Measurements from ENCODE around the gene BOLA1. TPM values are rescaled to one million over a fixed set of nuclear protein-coding genes. Genes with fewer than 3 reads are reported as not detected.
A peak's percentile ranks its signal among the peaks of the same experiment; 100 is the strongest.

Gene BOLA1
- total and polyA plus RNA-seq, 2 experiments from 2014 or later = 18.4 to 26.2 TPM

DNA sequence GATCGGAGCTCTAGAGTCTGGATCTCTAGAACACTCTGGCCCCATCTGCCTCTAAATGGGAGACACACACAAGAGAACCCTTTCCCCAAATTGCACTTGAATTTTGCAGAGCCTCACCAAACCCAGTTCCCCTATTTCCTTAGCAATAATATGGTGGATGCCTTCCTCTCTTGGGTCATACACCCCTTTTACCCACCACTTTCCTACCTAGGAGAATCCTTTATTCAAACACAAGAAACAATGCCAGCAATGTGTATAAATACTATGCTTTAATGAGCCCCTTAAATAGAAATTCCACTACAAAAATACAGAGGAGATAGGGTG, 29.0 kb downstream of the BOLA1 start:
- H2AFZ ChIP-seq = no peak overlapping the region
- H3K36me3 Mint-ChIP-seq (ENCODE audit: low read depth) = peaks cover 37% of the 10 kb centered on the region

More for the DNA sequence above, 29.0 kb downstream of the BOLA1 start:
- Histone ChIP-seq H3F3A (replicated peaks; ENCODE audit: low read depth) (peaks cover 7% of the 10 kb centered on the region), H3K4me3 (peak overlapping the region; percentile 75), H3K36me3 (ENCODE audit: insufficient read depth) (peaks cover 30% of the 10 kb centered on the region), H3K27me3 (ENCODE audit: insufficient read depth) (no peaks in the 10 kb centered on the region), H3K79me2 (replicated peaks; ENCODE audit: insufficient read depth) (peaks cover 32% of the 10 kb centered on the region), H3K27ac (ENCODE audit: low read depth) (peak overlapping the region; percentile 100), H3K9me2 (ENCODE audit: insufficient read depth) (no peaks in the 10 kb centered on the region), H3K4me1 (ENCODE audit: insufficient read depth) (peaks cover 20% of the 10 kb centered on the region), H4K20me1 (replicated peaks; ENCODE audit: insufficient read depth) (peaks cover 12% of the 10 kb centered on the region), H3K4me2 (peak overlapping the region; percentile 88)
- no peak for DNase-seq (ENCODE audit: low spot score)
- Mint-ChIP-seq H3K27me3 (ENCODE audit: insufficient read depth, low read depth, poor library complexity) (peaks cover 5% of the 10 kb centered on the region), H3K9me3 (no peaks in the 10 kb centered on the region), H3K4me3 (peak overlapping the region; percentile 98), H3K4me1 (peaks cover 16% of the 10 kb centered on the region), H3K27ac (peak overlapping the region; percentile 95)
- TF ChIP-seq POLR2AphosphoS5 (IDR thresholded peaks at IDR 0.05; ENCODE audit: low read depth) (no peak), STAT1 (IDR thresholded peaks at IDR 0.05; ENCODE audit: unreplicated experiment) (no peak), ZNF331 (CRISPR knock-in tag; IDR thresholded peaks at IDR 0.05; ENCODE audit: low read depth) (no peak), CREB1 (CRISPR knock-in tag; IDR thresholded peaks at IDR 0.05; ENCODE audit: low read depth) (no peak), EZH2 (IDR thresholded peaks at IDR 0.05; ENCODE audit: low read depth, unreplicated experiment) (no peak), JUNB (IDR thresholded peaks at IDR 0.05; ENCODE audit: unreplicated experiment) (no peak), NANOG (IDR thresholded peaks at IDR 0.05; ENCODE audit: borderline replicate concordance) (no peak), ZNF114 (CRISPR knock-in tag; IDR thresholded peaks at IDR 0.05) (no peak), EZH2phosphoT487 (IDR thresholded peaks at IDR 0.05; ENCODE audit: unreplicated experiment) (no peak)
- TF ChIP-seq, protein P1, sequence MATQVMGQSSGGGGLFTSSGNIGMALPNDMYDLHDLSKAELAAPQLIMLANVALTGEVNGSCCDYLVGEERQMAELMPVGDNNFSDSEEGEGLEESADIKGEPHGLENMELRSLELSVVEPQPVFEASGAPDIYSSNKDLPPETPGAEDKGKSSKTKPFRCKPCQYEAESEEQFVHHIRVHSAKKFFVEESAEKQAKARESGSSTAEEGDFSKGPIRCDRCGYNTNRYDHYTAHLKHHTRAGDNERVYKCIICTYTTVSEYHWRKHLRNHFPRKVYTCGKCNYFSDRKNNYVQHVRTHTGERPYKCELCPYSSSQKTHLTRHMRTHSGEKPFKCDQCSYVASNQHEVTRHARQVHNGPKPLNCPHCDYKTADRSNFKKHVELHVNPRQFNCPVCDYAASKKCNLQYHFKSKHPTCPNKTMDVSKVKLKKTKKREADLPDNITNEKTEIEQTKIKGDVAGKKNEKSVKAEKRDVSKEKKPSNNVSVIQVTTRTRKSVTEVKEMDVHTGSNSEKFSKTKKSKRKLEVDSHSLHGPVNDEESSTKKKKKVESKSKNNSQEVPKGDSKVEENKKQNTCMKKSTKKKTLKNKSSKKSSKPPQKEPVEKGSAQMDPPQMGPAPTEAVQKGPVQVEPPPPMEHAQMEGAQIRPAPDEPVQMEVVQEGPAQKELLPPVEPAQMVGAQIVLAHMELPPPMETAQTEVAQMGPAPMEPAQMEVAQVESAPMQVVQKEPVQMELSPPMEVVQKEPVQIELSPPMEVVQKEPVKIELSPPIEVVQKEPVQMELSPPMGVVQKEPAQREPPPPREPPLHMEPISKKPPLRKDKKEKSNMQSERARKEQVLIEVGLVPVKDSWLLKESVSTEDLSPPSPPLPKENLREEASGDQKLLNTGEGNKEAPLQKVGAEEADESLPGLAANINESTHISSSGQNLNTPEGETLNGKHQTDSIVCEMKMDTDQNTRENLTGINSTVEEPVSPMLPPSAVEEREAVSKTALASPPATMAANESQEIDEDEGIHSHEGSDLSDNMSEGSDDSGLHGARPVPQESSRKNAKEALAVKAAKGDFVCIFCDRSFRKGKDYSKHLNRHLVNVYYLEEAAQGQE (IDR thresholded peaks at IDR 0.05; ENCODE audit: unreplicated experiment) = no peak
- TF ChIP-seq, protein P2, sequence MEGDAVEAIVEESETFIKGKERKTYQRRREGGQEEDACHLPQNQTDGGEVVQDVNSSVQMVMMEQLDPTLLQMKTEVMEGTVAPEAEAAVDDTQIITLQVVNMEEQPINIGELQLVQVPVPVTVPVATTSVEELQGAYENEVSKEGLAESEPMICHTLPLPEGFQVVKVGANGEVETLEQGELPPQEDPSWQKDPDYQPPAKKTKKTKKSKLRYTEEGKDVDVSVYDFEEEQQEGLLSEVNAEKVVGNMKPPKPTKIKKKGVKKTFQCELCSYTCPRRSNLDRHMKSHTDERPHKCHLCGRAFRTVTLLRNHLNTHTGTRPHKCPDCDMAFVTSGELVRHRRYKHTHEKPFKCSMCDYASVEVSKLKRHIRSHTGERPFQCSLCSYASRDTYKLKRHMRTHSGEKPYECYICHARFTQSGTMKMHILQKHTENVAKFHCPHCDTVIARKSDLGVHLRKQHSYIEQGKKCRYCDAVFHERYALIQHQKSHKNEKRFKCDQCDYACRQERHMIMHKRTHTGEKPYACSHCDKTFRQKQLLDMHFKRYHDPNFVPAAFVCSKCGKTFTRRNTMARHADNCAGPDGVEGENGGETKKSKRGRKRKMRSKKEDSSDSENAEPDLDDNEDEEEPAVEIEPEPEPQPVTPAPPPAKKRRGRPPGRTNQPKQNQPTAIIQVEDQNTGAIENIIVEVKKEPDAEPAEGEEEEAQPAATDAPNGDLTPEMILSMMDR (conservative IDR thresholded peaks at IDR 0.05; ENCODE audit: low read depth in 2 of 2) = no peak
- TF ChIP-seq, protein P3, sequence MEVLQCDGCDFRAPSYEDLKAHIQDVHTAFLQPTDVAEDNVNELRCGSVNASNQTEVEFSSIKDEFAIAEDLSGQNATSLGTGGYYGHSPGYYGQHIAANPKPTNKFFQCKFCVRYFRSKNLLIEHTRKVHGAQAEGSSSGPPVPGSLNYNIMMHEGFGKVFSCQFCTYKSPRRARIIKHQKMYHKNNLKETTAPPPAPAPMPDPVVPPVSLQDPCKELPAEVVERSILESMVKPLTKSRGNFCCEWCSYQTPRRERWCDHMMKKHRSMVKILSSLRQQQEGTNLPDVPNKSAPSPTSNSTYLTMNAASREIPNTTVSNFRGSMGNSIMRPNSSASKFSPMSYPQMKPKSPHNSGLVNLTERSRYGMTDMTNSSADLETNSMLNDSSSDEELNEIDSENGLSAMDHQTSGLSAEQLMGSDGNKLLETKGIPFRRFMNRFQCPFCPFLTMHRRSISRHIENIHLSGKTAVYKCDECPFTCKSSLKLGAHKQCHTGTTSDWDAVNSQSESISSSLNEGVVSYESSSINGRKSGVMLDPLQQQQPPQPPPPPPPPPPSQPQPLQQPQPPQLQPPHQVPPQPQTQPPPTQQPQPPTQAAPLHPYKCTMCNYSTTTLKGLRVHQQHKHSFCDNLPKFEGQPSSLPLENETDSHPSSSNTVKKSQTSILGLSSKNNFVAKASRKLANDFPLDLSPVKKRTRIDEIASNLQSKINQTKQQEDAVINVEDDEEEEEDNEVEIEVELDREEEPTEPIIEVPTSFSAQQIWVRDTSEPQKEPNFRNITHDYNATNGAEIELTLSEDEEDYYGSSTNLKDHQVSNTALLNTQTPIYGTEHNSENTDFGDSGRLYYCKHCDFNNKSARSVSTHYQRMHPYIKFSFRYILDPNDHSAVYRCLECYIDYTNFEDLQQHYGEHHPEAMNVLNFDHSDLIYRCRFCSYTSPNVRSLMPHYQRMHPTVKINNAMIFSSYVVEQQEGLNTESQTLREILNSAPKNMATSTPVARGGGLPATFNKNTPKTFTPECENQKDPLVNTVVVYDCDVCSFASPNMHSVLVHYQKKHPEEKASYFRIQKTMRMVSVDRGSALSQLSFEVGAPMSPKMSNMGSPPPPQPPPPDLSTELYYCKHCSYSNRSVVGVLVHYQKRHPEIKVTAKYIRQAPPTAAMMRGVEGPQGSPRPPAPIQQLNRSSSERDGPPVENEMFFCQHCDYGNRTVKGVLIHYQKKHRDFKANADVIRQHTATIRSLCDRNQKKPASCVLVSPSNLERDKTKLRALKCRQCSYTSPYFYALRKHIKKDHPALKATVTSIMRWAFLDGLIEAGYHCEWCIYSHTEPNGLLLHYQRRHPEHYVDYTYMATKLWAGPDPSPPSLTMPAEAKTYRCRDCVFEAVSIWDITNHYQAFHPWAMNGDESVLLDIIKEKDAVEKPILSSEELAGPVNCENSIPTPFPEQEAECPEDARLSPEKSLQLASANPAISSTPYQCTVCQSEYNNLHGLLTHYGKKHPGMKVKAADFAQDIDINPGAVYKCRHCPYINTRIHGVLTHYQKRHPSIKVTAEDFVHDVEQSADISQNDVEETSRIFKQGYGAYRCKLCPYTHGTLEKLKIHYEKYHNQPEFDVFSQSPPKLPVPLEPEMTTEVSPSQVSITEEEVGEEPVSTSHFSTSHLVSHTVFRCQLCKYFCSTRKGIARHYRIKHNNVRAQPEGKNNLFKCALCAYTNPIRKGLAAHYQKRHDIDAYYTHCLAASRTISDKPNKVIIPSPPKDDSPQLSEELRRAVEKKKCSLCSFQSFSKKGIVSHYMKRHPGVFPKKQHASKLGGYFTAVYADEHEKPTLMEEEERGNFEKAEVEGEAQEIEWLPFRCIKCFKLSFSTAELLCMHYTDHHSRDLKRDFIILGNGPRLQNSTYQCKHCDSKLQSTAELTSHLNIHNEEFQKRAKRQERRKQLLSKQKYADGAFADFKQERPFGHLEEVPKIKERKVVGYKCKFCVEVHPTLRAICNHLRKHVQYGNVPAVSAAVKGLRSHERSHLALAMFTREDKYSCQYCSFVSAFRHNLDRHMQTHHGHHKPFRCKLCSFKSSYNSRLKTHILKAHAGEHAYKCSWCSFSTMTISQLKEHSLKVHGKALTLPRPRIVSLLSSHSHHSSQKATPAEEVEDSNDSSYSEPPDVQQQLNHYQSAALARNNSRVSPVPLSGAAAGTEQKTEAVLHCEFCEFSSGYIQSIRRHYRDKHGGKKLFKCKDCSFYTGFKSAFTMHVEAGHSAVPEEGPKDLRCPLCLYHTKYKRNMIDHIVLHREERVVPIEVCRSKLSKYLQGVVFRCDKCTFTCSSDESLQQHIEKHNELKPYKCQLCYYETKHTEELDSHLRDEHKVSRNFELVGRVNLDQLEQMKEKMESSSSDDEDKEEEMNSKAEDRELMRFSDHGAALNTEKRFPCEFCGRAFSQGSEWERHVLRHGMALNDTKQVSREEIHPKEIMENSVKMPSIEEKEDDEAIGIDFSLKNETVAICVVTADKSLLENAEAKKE (CRISPR knock-in tag; IDR thresholded peaks at IDR 0.05) = no peak
- TF ChIP-seq, protein P4, sequence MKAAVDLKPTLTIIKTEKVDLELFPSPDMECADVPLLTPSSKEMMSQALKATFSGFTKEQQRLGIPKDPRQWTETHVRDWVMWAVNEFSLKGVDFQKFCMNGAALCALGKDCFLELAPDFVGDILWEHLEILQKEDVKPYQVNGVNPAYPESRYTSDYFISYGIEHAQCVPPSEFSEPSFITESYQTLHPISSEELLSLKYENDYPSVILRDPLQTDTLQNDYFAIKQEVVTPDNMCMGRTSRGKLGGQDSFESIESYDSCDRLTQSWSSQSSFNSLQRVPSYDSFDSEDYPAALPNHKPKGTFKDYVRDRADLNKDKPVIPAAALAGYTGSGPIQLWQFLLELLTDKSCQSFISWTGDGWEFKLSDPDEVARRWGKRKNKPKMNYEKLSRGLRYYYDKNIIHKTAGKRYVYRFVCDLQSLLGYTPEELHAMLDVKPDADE (IDR thresholded peaks at IDR 0.05) = no peak
- no peak for ATAC-seq
